PC-3 (cell line): ENCODE measurements around the gene DIP2B. TPM values are rescaled to one million over a fixed set of nuclear protein-coding genes. Genes with fewer than 3 reads are reported as not detected.
A peak's percentile ranks its signal among the peaks of the same experiment; 100 is the strongest.

Source experiments
- ATAC-seq: fragments of 200-7000 bp; cut with Tn5 transposase; 2 replicates; pipeline ENCODE4 v1.9.1; 2020; ENCODE audit warnings: mild to moderate bottlenecking, moderate library complexity
- BruUV-seq: library from RNA; stranded (reverse); fragments of 400-500 nt; replicated peaks from 2 replicates; lab custom pipeline; 2021; lab: Mats Ljungman, UMichigan
- CTCF ChIA-PET: fragments of 300-600 bp; sonication (Branson Sonifier 250); formaldehyde crosslinking; loops from one replicate; lab custom pipeline; 2022; ENCODE audit warnings: antibody characterized with exemption; lab: Charles Lee
- POLR2A ChIA-PET: fragments of 300-600 bp; sonication (Branson Sonifier 250); formaldehyde crosslinking; loops from one replicate; lab custom pipeline; 2022; ENCODE audit warnings: antibody characterized with exemption; ENCODE audit not compliant: unreplicated experiment; lab: Charles Lee
- DNase-seq: peaks from one replicate; pipeline ENCODE4 v3.0.0-alpha.2; 2015
- H2AFZ ChIP-seq: fragments of 300-600 bp; sonication (generic); 2 replicates; pipeline ENCODE4 v1.6.0; 2016; ENCODE audit warnings: antibody characterized with exemption, low read length
- H3F3A ChIP-seq: fragments of 300-600 bp; sonication (generic); one replicate; pipeline ENCODE4 v1.6.0; 2017; ENCODE audit warnings: antibody characterized with exemption, low read length, control low read depth, mild to moderate bottlenecking; ENCODE audit not compliant: unreplicated experiment
- H3K27ac ChIP-seq: fragments of 300-600 bp; sonication (generic); 2 replicates; pipeline ENCODE4 v1.5.1; 2016; ENCODE audit warnings: mild to moderate bottlenecking, low read length
- H3K27me3 ChIP-seq: fragments of 300-600 bp; sonication (generic); 2 replicates; pipeline ENCODE4 v1.6.1; 2016; ENCODE audit warnings: low read length, mixed read lengths
- H3K36me3 ChIP-seq: fragments of 300-600 bp; sonication (generic); 2 replicates; pipeline ENCODE4 v1.6.1; 2016; ENCODE audit warnings: low read depth, mixed run types, low read length, mixed read lengths
- H3K4me1 ChIP-seq: fragments of 300-600 bp; sonication (generic); 2 replicates; pipeline ENCODE4 v1.5.1; 2016; ENCODE audit warnings: low read length; ENCODE audit not compliant: insufficient read depth
- H3K4me2 ChIP-seq: fragments of 300-600 bp; sonication (generic); 2 replicates; pipeline ENCODE4 v1.6.0; 2016; ENCODE audit warnings: low read length
- H3K4me3 ChIP-seq: fragments of 300-600 bp; sonication (generic); 2 replicates; pipeline ENCODE4 v1.5.1; 2016; ENCODE audit warnings: mild to moderate bottlenecking, low read length, mixed read lengths
- H3K79me2 ChIP-seq: fragments of 300-600 bp; sonication (generic); 2 replicates; pipeline ENCODE4 v1.6.1; 2017; ENCODE audit warnings: low read length, mixed read lengths
- H3K9ac ChIP-seq: fragments of 300-600 bp; sonication (generic); 2 replicates; pipeline ENCODE4 v1.6.0; 2016; ENCODE audit warnings: mild to moderate bottlenecking, low read length
- H3K9me2 ChIP-seq: fragments of 300-600 bp; sonication (generic); replicated peaks from 2 replicates; pipeline ENCODE4 v1.6.1; 2016; ENCODE audit warnings: mixed run types, low read length, mixed read lengths
- H3K9me3 ChIP-seq: fragments of 300-600 bp; sonication (generic); 2 replicates; pipeline ENCODE4 v1.6.1; 2016; ENCODE audit warnings: low read length, mixed read lengths
- H4K20me1 ChIP-seq: fragments of 300-600 bp; sonication (generic); 2 replicates; pipeline ENCODE4 v1.6.1; 2016; ENCODE audit warnings: low read length, mixed read lengths
- EZH2 ChIP-seq: fragments of 300-600 bp; sonication (generic); IDR thresholded peaks from one replicate; pipeline ENCODE4 v1.6.1; 2017; ENCODE audit warnings: antibody characterized with exemption, mild to moderate bottlenecking, low read length; ENCODE audit not compliant: unreplicated experiment
- EZH2phosphoT487 ChIP-seq: fragments of 300-600 bp; sonication (generic); IDR thresholded peaks from 2 replicates; pipeline ENCODE4 v1.6.1; 2018; ENCODE audit warnings: mild to moderate bottlenecking, antibody characterized with exemption, low read length, borderline replicate concordance
- intact Hi-C: fragments of 100-400 bp; cut with micrococcal nuclease; formaldehyde crosslinking; loops from 2 replicates; pipeline ENCODE4 v1.9.0; 2023
- total RNA-seq: library from RNA; depleted of rRNA; stranded (reverse); fragments of >200 nt; gene quantifications from 2 replicates; pipeline ENCODE4 v1.2.3, GENCODE V29; 2014
- TF ChIP-seq, protein P1 (sequence below): fragments of 300-600 bp; sonication (generic); conservative IDR thresholded peaks from 2 replicates; pipeline ENCODE4 v1.5.1; 2017; ENCODE audit warnings: antibody characterized with exemption, low read depth, mild to moderate bottlenecking, low read length

The DIP2B gene
- total RNA-seq, 1 experiment from 2014 or later, result 36.3 TPM

DNA sequence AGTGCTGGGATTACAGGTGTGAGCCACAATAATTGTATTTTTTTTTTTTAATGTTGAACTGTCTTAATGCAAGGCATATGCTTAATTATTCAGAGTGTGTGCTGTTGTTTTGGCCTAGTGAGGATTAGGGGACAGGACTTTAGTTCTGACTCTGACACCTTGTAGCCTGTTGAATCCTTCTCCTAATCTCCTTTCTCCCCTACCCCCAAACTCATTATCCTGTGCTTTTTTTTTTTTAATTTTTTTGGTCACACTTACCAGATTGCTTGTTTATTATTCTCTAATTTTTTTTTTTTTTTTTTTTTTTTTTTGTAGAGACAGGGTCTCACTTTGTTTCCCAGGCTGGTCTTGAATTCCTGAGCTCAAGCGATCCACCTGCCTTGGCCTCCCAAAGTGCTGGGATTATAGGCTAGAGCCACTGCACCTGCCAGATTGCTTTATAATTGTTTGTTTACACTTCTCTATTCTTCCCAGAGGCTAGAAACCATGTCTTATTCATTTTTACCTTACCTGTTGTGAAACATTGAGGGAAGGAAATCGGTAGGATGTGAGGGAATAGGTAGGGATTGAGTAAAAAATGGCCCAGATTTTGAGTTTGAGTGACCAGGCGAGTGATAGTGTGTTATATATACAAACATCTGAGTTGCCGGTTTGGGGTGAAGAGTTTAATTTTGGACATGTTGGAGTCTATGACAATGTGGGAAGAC is 32.2 kb downstream of the DIP2B start:
- Histone ChIP-seq H3K4me1 (peaks cover 67% of the 10 kb centered on the region), H3K9me3 (no peaks in the 10 kb centered on the region), H3K79me2 (peaks cover 69% of the 10 kb centered on the region), H3F3A (peaks cover 19% of the 10 kb centered on the region), H4K20me1 (no peaks in the 10 kb centered on the region), H3K27me3 (no peaks in the 10 kb centered on the region), H3K9me2 (no peaks in the 10 kb centered on the region), H3K9ac (peak overlapping the region; percentile 65), H3K27ac (peak overlapping the region; percentile 95), H3K4me2 (peak overlapping the region; percentile 69), H3K4me3 (0 out of 2 replicates have a peak overlapping the region, but pooled peaks have one; percentile 15), H2AFZ (no peak overlapping the region), H3K36me3 (peaks cover 8% of the 10 kb centered on the region)
- no peak for DNase-seq
- ChIA-PET CTCF (interaction anchor here (0.6 to 1.0 kb wide), 4 partner anchors 32 to 1364 kb away, joined by 3 to 4 read pairs (median 4); partner anchors contain the start of gene DIP2B), POLR2A (interaction anchor here (1.2 kb wide), 1 partner anchor 31 kb away, joined by 5 read pairs; no protein-coding TSS in a partner anchor)
- no TSS peak for BruUV-seq
- ATAC-seq, result no peak
- intact Hi-C loops, result loop anchor here (10.0 kb wide), 2 partner anchors 48 to 98 kb away; no protein-coding TSS in a partner anchor
- TF ChIP-seq, protein P1, sequence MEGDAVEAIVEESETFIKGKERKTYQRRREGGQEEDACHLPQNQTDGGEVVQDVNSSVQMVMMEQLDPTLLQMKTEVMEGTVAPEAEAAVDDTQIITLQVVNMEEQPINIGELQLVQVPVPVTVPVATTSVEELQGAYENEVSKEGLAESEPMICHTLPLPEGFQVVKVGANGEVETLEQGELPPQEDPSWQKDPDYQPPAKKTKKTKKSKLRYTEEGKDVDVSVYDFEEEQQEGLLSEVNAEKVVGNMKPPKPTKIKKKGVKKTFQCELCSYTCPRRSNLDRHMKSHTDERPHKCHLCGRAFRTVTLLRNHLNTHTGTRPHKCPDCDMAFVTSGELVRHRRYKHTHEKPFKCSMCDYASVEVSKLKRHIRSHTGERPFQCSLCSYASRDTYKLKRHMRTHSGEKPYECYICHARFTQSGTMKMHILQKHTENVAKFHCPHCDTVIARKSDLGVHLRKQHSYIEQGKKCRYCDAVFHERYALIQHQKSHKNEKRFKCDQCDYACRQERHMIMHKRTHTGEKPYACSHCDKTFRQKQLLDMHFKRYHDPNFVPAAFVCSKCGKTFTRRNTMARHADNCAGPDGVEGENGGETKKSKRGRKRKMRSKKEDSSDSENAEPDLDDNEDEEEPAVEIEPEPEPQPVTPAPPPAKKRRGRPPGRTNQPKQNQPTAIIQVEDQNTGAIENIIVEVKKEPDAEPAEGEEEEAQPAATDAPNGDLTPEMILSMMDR, result no peak
- TF ChIP-seq EZH2 (no peak), EZH2phosphoT487 (no peak)

DNA sequence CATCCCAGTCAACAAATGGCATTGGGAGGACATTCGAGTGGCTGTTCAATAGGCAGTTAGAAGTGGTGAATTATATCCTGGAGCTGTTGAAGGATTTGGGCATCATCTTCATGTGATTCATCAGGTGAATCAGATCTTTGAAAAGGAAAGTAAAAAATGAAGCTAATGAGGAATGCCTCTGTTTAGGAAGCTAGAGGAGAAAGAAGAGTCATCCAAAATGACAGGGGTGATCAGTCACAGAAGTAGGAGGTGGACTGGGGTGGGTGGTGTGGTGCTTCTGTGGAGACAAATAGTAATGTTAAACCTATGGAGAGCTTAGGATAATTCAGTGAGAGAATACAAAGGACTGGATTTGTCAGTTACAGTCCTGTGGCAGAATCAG is 32.7 kb downstream of the DIP2B start:
- intact Hi-C loops, result loop anchor here (10.0 kb wide), 2 partner anchors 47 to 97 kb away; no protein-coding TSS in a partner anchor
- CTCF ChIA-PET, result interaction anchor here (0.6 to 1.0 kb wide), 3 partner anchors 33 to 1364 kb away, joined by 3 to 4 read pairs (median 4); partner anchors contain the start of gene DIP2B

More for the DNA sequence above, 32.7 kb downstream of the DIP2B start:
- POLR2A ChIA-PET, result interaction anchor here (0.6 to 1.2 kb wide), 3 partner anchors 31 to 426 kb away, joined by 3 to 6 read pairs (median 5); no protein-coding TSS in a partner anchor
- Histone ChIP-seq H3K36me3 (peaks cover 8% of the 10 kb centered on the region), H3K9me3 (no peaks in the 10 kb centered on the region), H4K20me1 (no peaks in the 10 kb centered on the region), H3K27ac (peak overlapping the region; percentile 95), H3K4me3 (peak overlapping the region; percentile 42; the same call in 1 of the 2 replicates), H3K9me2 (no peaks in the 10 kb centered on the region), H3K4me2 (peak overlapping the region; percentile 69), H3K79me2 (peaks cover 69% of the 10 kb centered on the region), H3K9ac (peak overlapping the region; percentile 65), H3K4me1 (peaks cover 65% of the 10 kb centered on the region), H2AFZ (no peak overlapping the region), H3F3A (peaks cover 15% of the 10 kb centered on the region), H3K27me3 (no peaks in the 10 kb centered on the region)
- DNase-seq (peak; percentile 93), ATAC-seq (peak; percentile 45)
- BruUV-seq, result no TSS peak
- TF ChIP-seq EZH2 (no peak), EZH2phosphoT487 (no peak)
- TF ChIP-seq, protein P1, result no peak
